Panc1 (cell line): ENCODE measurements around the gene MPPED1. TPM values are rescaled to one million over a fixed set of nuclear protein-coding genes. Genes with fewer than 3 reads are reported as not detected.

Source experiments
- ATAC-seq: fragments of 200-7000 bp; cut with Tn5 transposase; 2 replicates; pipeline ENCODE4 v1.9.1; 2020; ENCODE audit warnings: mild to moderate bottlenecking, moderate library complexity
- BruUV-seq: library from RNA; stranded (reverse); fragments of 400-500 nt; replicated peaks from 2 replicates; lab custom pipeline; 2021; lab: Mats Ljungman, UMichigan
- CTCF ChIA-PET: fragments of 300-600 bp; sonication (Branson Sonifier 250); formaldehyde crosslinking; loops from one replicate; lab custom pipeline; 2022; ENCODE audit warnings: antibody characterized with exemption; lab: Charles Lee
- POLR2A ChIA-PET: fragments of 300-600 bp; sonication (Branson Sonifier 250); formaldehyde crosslinking; loops from one replicate; lab custom pipeline; 2022; ENCODE audit warnings: antibody characterized with exemption; lab: Charles Lee
- DNase-seq: peaks from one replicate; pipeline ENCODE4 v3.0.0-alpha.2; 2010; ENCODE audit warnings: low read depth, low spot score
- H3K27ac ChIP-seq: 2 replicates; pipeline ENCODE4 v1.5.1; 2011; ENCODE audit warnings: mild to moderate bottlenecking, low read length, inconsistent platforms
- H3K27me3 ChIP-seq: fragments of 200-500 bp; sonication (Bioruptor generic); 2 replicates; pipeline ENCODE4 v1.6.0; 2014; ENCODE audit warnings: low read length, inconsistent platforms; ENCODE audit not compliant: control insufficient read depth, insufficient read depth
- H3K36me3 ChIP-seq: fragments of 200-500 bp; sonication (Bioruptor generic); 2 replicates; pipeline ENCODE4 v1.5.1; 2014; ENCODE audit warnings: inconsistent platforms, mild to moderate bottlenecking, low read length, moderate library complexity; ENCODE audit not compliant: control insufficient read depth, insufficient read depth
- H3K4me1 ChIP-seq: 2 replicates; pipeline ENCODE4 v1.5.1; 2011; ENCODE audit warnings: inconsistent platforms, mild to moderate bottlenecking, low read length, moderate library complexity; ENCODE audit not compliant: control insufficient read depth, insufficient read depth
- H3K4me3 ChIP-seq, 2 experiments: 2 replicates each; pipeline ENCODE4 v1.5.1; 2011 to 2012; ENCODE audit warnings: low read depth in 2 of 2, low read length in 2 of 2, mild to moderate bottlenecking in 2 of 2, inconsistent platforms in 1 of 2, moderate library complexity in 1 of 2
- H3K9me3 ChIP-seq: fragments of 200-500 bp; sonication (Bioruptor generic); 2 replicates; pipeline ENCODE4 v1.5.1; 2014; ENCODE audit warnings: low read depth, mild to moderate bottlenecking, inconsistent platforms, low read length, moderate library complexity; ENCODE audit not compliant: control insufficient read depth, insufficient read depth
- POLR2AphosphoS5 ChIP-seq: IDR thresholded peaks from 2 replicates; pipeline ENCODE4 v1.6.1; 2012; ENCODE audit warnings: mild to moderate bottlenecking, low read depth, low read length, moderate library complexity
- REST ChIP-seq, 2 experiments: IDR thresholded peaks; 2 replicates each; pipeline ENCODE4 v1.6.1; 2011 to 2012; ENCODE audit warnings: low read depth in 2 of 2, control low read depth in 1 of 2, low read length in 1 of 2, mild to moderate bottlenecking in 1 of 2, moderate library complexity in 1 of 2; ENCODE audit not compliant: insufficient read depth in 1 of 2
- SIN3A ChIP-seq: IDR thresholded peaks from 2 replicates; pipeline ENCODE4 v1.6.1; 2012; ENCODE audit warnings: low read depth, mild to moderate bottlenecking, low read length, moderate library complexity, borderline replicate concordance; ENCODE audit not compliant: insufficient read depth
- TCF7L2 ChIP-seq: IDR thresholded peaks from 2 replicates; pipeline ENCODE4 v1.6.1; 2011; ENCODE audit warnings: mild to moderate bottlenecking, low read depth, low read length, inconsistent platforms
- in situ Hi-C: cut with HindIII; loops from 2 replicates; pipeline ENCODE4 v1.10.0; 2016; ENCODE audit warnings: low sequenced_read_pairs, low pct_unique_long_range_greater_than_20kb
- intact Hi-C: fragments of 100-400 bp; cut with micrococcal nuclease; formaldehyde crosslinking; loops from one replicate; pipeline ENCODE4 v1.10.0; 2022; ENCODE audit not compliant: unreplicated experiment
- total RNA-seq: library from RNA; stranded (reverse); gene quantifications from one replicate; pipeline ENCODE4 v1.2.1, GENCODE V29; 2021; ENCODE audit not compliant: unreplicated experiment
- TF ChIP-seq, protein P1 (sequence below): fragments of 450-650 bp; IDR thresholded peaks from 2 replicates; pipeline ENCODE4 v1.5.1; 2017; ENCODE audit warnings: mild to moderate bottlenecking

MPPED1 gene
- total RNA-seq, 1 experiment from 2014 or later: not detected

DNA sequence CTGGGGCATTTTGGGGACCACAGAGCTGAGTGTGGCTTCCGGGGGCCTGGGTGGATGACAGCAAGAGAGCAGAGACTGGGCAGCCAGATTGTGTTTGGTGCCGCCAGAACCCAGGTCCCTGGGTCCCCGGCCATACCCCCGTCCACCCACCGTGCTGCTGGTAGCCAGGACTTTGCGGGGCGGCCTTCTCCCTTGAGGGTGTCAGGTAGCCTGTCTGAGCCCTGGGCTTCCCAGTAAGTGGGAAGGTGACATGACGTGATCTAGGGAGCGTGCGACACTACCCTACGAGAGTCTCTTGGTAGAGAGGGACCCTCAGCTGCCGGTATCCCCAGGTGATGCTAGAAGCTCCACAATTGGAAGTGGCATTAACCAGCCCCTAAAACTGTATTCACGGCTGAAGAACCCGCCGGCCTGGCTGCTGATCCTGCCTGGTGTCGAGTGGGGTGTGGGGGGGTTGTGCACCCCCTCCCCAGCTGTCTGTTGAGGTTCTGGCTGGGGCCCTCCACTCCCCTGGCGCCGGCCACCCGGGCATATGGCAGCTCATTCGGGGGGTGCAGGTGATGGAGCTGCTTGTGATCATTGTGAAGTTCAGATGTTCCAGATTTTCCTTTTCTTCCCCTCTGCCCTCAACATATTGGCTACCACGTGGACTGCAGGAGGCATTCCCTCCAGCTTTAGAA, 66.9 kb downstream of the MPPED1 start:
- TF ChIP-seq TCF7L2 (no peak), POLR2AphosphoS5 (no peak), REST (IDR thresholded peaks at IDR 0.05; ENCODE audit: insufficient read depth in 1 of 2, low read depth in 2 of 2, low read length in 1 of 2) (no peak), SIN3A (no peak)
- TF ChIP-seq, protein P1, sequence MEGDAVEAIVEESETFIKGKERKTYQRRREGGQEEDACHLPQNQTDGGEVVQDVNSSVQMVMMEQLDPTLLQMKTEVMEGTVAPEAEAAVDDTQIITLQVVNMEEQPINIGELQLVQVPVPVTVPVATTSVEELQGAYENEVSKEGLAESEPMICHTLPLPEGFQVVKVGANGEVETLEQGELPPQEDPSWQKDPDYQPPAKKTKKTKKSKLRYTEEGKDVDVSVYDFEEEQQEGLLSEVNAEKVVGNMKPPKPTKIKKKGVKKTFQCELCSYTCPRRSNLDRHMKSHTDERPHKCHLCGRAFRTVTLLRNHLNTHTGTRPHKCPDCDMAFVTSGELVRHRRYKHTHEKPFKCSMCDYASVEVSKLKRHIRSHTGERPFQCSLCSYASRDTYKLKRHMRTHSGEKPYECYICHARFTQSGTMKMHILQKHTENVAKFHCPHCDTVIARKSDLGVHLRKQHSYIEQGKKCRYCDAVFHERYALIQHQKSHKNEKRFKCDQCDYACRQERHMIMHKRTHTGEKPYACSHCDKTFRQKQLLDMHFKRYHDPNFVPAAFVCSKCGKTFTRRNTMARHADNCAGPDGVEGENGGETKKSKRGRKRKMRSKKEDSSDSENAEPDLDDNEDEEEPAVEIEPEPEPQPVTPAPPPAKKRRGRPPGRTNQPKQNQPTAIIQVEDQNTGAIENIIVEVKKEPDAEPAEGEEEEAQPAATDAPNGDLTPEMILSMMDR: no peak
- H3K4me1 ChIP-seq: no peaks in the 10 kb centered on the region
- intact Hi-C loops: no loop called here
- H3K36me3 ChIP-seq: no peaks in the 10 kb centered on the region
- ChIA-PET CTCF (no interaction called here), POLR2A (interaction anchor here (0.6 kb wide), 1 partner anchor 140 kb away, joined by 3 read pairs; no protein-coding TSS in a partner anchor)
- no peak for ATAC-seq
- H3K4me3 ChIP-seq: no peak overlapping the region
- no peaks in the 10 kb centered on the region for H3K27me3 ChIP-seq
- H3K27ac ChIP-seq: no peak overlapping the region
- H3K9me3 ChIP-seq: no peaks in the 10 kb centered on the region
- in situ Hi-C loops: no loop called here
- no peak for DNase-seq
- BruUV-seq: no TSS peak

DNA sequence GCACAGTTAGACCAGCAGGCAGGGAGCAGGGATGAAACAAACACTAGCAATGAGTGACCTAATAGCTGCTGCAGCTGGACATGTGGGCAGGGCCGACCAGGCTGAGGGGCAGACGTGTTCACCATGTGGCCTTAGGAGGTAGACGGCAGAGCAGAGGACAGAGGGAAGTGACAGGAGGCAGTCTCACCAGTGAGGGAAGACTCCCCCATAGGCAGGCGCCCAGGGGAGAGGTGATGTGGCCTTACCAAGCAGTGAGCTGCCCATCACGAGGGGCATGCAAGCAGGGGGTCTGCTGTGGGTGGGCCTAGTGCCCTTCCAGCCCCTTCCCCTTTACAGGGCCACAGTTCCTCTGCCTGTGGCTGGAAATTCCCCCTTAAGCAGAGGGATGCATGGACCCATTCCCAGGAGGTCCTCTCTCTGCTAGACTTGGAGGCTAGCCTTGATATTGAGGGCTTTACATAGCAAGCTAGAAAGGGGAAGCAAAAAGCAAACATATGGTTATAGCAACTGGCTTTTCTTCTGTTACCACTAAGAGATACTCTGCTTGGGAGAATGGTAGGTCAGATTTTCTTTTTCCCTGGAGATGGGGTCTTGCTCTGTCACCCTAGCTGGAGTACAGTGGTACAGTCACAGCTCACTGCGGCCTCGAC, 67.6 kb downstream of the MPPED1 start:
- POLR2A ChIA-PET: interaction anchor here (0.6 kb wide), 1 partner anchor 140 kb away, joined by 3 read pairs; no protein-coding TSS in a partner anchor

More for the DNA sequence above, 67.6 kb downstream of the MPPED1 start:
- Histone ChIP-seq H3K4me1 (no peaks in the 10 kb centered on the region), H3K27me3 (no peaks in the 10 kb centered on the region), H3K9me3 (no peaks in the 10 kb centered on the region), H3K36me3 (no peaks in the 10 kb centered on the region), H3K4me3 (no peak overlapping the region), H3K27ac (no peak overlapping the region)
- intact Hi-C loops: no loop called here
- CTCF ChIA-PET: no interaction called here
- ATAC-seq (no peak), DNase-seq (no peak)
- TF ChIP-seq POLR2AphosphoS5 (no peak), REST (IDR thresholded peaks at IDR 0.05; ENCODE audit: insufficient read depth in 1 of 2, low read depth in 2 of 2, low read length in 1 of 2) (no peak), TCF7L2 (no peak), SIN3A (no peak)
- TF ChIP-seq, protein P1: no peak
- in situ Hi-C loops: no loop called here
- BruUV-seq: no TSS peak
